Neural cell (in vitro differentiated cells): Measurements from ENCODE around the gene EMC6.

ENCODE experiments used
- EP300 ChIP-seq: fragments of 450-650 bp; conservative IDR thresholded peaks from 2 replicates; pipeline ENCODE4 v1.6.1; 2014; ENCODE audit warnings: antibody characterized with exemption, mild to moderate bottlenecking, moderate library complexity; ENCODE audit not compliant: poor library complexity, severe bottlenecking
- SMC3 ChIP-seq: fragments of 450-650 bp; conservative IDR thresholded peaks from 2 replicates; pipeline ENCODE4 v1.6.1; 2014; ENCODE audit warnings: antibody characterized with exemption, mild to moderate bottlenecking, moderate library complexity; ENCODE audit not compliant: poor library complexity
- TAF1 ChIP-seq: IDR thresholded peaks from 2 replicates; pipeline ENCODE4 v1.6.1; 2012; ENCODE audit warnings: low read depth
- TF ChIP-seq, protein P1 (sequence below): fragments of 450-650 bp; IDR thresholded peaks from 2 replicates; pipeline ENCODE4 v1.5.1; 2014; ENCODE audit warnings: antibody characterized with exemption, mild to moderate bottlenecking, moderate library complexity; ENCODE audit not compliant: poor library complexity, severe bottlenecking

DNA sequence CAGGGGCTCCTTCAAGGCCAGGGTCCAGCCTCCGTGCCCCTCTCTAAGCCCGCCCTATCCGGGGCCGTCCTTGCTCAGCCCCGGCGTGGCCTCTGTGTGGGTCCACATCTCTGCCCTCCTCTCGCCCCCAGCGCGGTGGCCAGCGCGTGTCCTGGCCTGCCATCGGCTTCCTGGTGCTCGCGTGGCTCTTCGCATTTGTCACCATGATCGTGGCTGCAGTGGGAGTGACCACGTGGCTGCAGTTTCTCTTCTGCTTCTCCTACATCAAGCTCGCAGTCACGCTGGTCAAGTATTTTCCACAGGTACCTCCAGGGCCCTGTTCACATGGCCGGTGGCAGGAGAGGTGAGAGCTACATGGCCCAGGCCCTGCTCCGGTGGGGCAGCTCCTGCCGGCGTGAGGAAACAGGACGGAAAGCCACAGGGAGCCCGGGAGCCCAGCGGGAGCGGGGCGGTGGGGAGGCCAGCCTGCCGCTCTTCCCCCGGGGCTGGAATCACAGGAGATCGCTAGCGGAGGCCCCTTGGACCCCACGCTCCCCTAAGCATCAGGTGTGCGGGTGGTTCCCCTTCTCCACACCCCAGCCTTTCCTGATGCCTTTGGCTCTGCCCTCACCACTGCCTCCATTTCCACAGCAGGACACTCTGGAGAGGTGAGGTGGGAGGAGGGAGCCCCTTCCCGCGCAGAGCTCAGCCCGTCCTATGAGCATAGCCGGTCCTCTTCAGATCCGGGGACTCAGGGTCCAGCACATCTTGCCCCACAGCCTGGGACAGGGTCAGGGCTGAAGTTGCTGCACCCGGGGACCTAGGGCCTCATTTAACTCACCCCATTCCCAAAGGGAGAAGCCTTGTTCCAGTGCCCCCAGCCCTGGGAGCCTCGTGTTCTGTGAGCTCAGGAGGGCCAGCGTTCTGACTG, 10.5 kb upstream of the EMC6 start:
- TF ChIP-seq, protein P1, sequence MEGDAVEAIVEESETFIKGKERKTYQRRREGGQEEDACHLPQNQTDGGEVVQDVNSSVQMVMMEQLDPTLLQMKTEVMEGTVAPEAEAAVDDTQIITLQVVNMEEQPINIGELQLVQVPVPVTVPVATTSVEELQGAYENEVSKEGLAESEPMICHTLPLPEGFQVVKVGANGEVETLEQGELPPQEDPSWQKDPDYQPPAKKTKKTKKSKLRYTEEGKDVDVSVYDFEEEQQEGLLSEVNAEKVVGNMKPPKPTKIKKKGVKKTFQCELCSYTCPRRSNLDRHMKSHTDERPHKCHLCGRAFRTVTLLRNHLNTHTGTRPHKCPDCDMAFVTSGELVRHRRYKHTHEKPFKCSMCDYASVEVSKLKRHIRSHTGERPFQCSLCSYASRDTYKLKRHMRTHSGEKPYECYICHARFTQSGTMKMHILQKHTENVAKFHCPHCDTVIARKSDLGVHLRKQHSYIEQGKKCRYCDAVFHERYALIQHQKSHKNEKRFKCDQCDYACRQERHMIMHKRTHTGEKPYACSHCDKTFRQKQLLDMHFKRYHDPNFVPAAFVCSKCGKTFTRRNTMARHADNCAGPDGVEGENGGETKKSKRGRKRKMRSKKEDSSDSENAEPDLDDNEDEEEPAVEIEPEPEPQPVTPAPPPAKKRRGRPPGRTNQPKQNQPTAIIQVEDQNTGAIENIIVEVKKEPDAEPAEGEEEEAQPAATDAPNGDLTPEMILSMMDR = no peak
- TF ChIP-seq SMC3 (no peak), EP300 (no peak), TAF1 (no peak)
